Ovary (tissue), 3 donors: ENCODE measurements around the gene GLRA2.

Experiments
- CTCF ChIP-seq, 3 donors: fragments of 450-650 bp in 2 of 3; fragments of 200-600 bp in 1 of 3; IDR thresholded peaks; one replicate each; pipeline versions ENCODE4 v1.5.1 to v1.8.0; 2016 to 2022; ENCODE audit warnings: antibody characterized with exemption in 3 of 3, mild to moderate bottlenecking in 1 of 3
- EP300 ChIP-seq: sonication (generic); formaldehyde crosslinking; IDR thresholded peaks from one replicate; pipeline ENCODE4 v1.6.1; 2017; ENCODE audit warnings: antibody characterized with exemption
- POLR2A ChIP-seq: fragments of 450-650 bp; IDR thresholded peaks from one replicate; pipeline ENCODE4 v1.6.1; 2017; ENCODE audit warnings: antibody characterized with exemption, mild to moderate bottlenecking, moderate library complexity
- donor health status: DM: no; HTN: no; CAD: no.

DNA sequence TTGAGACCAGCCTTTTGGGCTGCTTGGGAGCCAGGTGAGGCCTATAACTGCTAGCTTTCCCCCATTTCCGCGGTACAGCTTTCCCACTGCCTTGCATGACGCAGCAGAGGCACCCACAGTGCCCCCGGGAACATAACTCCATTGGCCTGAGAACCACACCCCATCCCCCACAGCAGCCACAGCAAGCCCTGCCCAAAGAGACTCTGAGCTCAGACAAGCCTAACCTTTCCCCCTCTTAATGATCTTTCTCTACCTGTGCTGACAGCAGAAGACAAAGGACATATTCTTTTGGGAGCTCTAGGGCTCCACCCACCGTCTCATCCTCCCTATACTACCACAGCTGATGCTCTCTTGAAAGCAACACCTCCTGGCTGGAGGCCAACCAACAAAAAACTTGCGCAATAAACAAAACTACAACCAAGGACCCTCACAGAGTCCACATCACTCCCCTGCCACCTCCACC lies 228.7 kb downstream of the GLRA2 start:
- no peak for TF ChIP-seq POLR2A
- TF ChIP-seq CTCF (IDR thresholded peaks at IDR 0.05), result no peak
- no peak for TF ChIP-seq EP300
